Subcutaneous adipose tissue (tissue), 4 donors: Measurements from ENCODE around the gene DNLZ. TPM values are rescaled to one million over a fixed set of nuclear protein-coding genes. Genes with fewer than 3 reads are reported as not detected.

ENCODE experiments used
- total RNA-seq, 4 donors: library from RNA; depleted of rRNA; stranded (reverse); fragments of >200 nt; gene quantifications; one replicate each; pipeline ENCODE4 v1.1.0, GENCODE V29; 2016
- TF ChIP-seq, protein P1 (sequence below): fragments of 450-650 bp; IDR thresholded peaks from one replicate; pipeline ENCODE4 v1.5.1; 2016; ENCODE audit warnings: low read depth, mild to moderate bottlenecking, control low read depth, antibody characterized with exemption, moderate library complexity

DNLZ gene
- total RNA-seq, 4 donors from 2014 or later: 10.7 to 36.1 (median 20.1) TPM

DNA sequence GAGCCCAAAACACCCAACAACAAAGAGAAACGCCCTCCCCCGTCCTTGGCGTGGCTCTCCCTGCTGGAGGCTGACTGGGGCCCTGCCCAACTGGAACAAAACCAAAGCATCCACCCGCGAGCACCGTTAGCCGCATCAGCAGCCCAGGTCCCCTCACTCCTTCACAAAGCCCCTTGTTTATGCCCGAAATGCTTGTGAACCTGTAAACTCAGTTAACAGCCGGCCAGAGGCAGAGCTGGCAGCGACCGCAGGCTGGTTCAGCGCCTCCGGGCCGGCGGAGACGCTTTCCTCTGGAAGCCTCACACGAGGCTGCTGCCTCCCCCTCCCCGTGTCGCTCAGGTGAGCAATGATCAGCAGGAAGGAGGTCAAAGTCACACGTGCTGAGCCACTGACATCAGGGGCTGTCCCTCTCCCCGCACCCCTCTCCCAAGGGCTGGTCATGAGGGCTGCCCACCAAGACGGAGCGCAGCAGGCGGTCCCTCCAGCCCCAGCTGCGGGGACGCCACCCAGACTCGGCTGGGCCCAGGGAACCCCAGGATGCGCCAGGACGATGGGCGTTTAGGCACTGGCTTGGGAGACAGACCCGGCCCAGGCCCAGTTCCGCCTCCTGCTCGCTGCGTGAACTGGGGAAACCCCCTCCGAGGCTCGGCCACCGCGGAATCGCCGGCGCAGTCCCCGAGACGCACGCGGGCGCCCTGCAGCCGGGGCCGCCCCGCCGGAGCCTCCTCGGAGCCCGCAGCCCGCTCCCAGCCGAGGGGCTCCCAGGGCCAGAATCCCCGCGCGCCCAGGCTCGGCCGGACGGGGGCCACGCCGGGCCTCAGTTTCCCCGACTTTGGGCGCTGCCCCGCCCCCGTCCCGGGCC is 35.9 kb upstream of the DNLZ start:
- TF ChIP-seq, protein P1, sequence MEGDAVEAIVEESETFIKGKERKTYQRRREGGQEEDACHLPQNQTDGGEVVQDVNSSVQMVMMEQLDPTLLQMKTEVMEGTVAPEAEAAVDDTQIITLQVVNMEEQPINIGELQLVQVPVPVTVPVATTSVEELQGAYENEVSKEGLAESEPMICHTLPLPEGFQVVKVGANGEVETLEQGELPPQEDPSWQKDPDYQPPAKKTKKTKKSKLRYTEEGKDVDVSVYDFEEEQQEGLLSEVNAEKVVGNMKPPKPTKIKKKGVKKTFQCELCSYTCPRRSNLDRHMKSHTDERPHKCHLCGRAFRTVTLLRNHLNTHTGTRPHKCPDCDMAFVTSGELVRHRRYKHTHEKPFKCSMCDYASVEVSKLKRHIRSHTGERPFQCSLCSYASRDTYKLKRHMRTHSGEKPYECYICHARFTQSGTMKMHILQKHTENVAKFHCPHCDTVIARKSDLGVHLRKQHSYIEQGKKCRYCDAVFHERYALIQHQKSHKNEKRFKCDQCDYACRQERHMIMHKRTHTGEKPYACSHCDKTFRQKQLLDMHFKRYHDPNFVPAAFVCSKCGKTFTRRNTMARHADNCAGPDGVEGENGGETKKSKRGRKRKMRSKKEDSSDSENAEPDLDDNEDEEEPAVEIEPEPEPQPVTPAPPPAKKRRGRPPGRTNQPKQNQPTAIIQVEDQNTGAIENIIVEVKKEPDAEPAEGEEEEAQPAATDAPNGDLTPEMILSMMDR: no peak

DNA sequence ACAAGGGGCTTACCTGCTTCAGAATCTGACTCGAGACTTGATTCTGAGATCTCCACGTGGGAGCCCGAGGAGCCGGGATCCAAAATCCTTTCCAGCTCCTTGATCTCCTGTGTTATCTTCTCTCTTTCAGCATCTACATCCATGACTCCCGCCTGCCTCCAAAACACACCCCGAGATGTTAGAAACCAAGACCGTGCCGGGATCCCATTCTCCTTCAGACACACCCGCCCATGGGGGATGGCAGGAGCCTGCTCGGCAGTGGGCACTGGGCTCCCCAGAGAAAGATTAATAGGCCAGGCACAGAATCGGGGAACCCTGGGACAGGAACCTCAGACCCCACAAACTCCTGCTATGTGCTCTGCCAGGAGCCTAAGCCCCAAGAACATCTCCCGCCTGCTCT is 34.7 kb upstream of the DNLZ start:
- TF ChIP-seq, protein P1: no peak

DNA sequence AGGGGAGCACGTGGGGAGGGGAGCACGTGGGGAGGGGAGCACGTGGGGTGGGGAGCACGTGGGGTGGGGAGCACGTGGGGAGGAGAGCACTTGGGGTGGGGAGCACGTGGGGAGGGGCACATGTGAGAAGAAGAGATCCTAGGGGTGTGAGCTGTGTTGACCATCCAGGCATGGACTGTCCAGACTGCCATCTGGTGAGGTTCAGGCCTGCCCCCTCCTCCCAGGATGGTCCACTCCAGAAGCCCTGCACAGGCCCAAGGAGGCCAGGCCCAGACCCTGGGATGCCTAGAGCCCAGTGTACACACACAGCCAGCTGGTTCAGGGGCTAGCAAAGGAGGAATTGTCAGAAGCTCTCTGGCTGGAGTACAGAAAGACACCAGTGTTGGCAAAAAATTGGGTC is 34.1 kb upstream of the DNLZ start:
- TF ChIP-seq, protein P1: no peak

DNA sequence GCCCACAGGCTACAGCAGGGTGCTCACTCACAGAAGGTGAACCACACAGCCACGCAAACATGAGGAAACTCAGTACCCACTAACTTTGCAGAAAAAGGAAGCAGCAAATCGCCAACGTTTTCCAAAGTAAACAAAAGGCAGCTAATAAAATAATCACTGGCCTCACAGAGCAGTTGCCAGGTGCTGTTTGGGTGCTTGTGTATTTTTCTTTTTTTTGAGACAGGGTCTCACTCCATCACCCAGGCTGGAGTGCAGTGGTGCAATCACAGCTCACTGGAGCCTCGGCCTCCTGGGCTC is 32.6 kb upstream of the DNLZ start:
- TF ChIP-seq, protein P1: no peak

DNA sequence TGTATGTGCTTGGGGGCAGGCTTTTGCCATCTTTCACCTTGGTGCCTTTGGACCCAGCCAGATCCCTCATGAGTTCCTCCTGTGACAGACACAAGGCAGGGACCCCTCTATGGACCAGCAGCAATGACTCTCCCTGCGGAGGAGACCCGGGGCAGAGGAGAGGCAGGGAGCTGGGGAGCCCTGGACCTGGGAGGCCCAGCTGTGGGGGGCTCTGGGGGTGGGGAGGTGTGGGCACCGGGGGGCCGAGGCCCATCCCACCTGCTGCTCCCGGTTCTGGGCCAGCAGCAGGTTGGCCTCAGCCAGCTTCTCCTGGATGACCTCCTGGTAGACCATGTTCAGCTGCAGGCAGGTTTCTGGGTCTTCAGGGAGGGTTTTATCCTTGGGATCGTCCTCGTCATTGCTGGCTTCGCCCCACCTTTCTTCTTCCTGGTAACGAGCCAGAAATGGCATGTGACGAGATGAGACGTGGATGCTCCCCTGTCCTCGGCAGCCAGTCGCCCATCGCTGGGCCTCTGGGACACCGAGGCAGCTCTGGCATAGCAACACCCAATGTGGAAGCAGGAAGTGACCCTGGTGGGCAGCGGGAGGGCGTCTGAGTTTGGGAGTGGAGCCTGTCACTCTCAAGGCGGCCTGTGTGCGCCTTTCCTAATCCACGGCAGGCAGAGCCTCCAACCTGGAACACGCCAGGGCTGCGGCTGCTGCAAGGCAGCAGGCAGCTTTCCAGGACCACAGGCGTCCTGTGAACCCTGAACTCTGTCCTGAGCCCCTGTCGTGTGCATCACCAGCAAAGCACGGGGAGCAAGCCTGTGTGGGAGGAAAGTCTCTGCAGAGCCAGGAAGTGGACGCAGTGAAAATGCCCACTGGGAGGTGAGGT is 32.0 kb upstream of the DNLZ start:
- TF ChIP-seq, protein P1: no peak

DNA sequence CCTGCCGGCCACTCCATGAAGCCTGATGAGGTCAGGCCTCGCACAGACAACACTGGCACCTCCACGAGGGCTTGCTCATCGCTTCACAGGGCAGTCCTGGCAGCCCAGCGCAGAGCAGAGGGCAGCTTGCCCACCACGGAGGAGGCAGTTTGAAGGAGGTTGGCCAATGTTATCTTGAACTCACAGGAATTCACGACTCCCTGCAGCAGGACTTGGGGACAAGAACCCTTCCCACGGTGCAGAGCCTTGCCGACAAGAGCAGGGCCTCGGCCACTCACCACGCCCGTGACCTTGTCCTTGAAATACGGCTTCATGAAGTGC is 31.4 kb upstream of the DNLZ start:
- TF ChIP-seq, protein P1: no peak

DNA sequence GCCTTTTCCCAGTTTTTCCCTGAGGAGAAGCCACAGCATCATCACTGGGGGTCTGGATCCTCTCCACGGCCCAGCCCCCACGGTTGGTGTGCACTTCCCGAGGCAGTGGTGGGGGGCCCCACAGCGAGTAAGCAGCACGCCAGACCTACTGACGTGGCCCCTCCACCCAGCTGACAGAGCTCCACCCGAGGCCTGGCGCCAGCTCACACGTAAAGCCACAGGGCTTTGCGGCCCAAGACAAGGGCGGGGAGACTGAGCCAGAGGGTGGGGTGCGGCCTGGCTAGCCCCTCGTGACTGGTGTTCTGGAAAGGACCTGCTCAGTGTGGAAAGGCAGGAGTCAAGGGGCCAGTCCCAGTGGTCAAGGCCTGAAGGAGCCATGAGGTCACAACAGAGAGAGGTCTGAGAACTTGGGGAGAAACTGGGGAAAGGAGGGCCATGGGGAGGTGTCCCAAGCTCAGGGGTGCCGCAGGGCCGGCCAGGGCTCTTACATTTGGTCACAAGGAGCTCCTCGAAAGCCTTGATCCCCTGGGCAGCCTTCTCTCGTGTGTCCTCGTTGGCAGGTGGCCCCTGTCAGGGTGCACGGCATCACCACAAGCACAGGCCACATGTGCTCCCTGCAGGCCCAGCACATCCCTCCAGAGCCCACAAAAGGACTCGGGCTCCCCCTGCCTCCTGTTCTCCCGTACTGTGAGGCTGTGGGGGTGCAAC is 30.9 kb upstream of the DNLZ start:
- TF ChIP-seq, protein P1: no peak
